Ovary (tissue), 9 donors: ENCODE data around the gene IGF2BP2. TPM values are rescaled to one million over a fixed set of nuclear protein-coding genes. Genes with fewer than 3 reads are reported as not detected.

ENCODE experiments used
- DNase-seq, 5 donors: peaks; one replicate each; pipeline ENCODE4 v3.0.0-alpha.2; 2019 to 2020
- H3K27ac ChIP-seq, 2 donors: fragments of 200-600 bp; one replicate each; pipeline versions ENCODE4 v1.5.1 to v1.8.0; 2019 to 2022
- H3K27me3 ChIP-seq: fragments of 200-600 bp; one replicate; pipeline ENCODE4 v1.8.0; 2022
- H3K36me3 ChIP-seq: fragments of 200-600 bp; sonication (generic); one replicate; pipeline ENCODE4 v1.5.1; 2019
- H3K4me1 ChIP-seq: one replicate; pipeline ENCODE4 v1.8.1; 2013; ENCODE audit warnings: mild to moderate bottlenecking, moderate library complexity; ENCODE audit not compliant: insufficient read depth
- H3K4me3 ChIP-seq: fragments of 200-600 bp; sonication (generic); one replicate; pipeline ENCODE4 v1.5.1; 2017
- H3K9me3 ChIP-seq, 2 donors: fragments of 200-600 bp in 1 of 2; sonication (generic) in 1 of 2; one replicate each; pipeline versions ENCODE4 v1.5.1 to v1.8.1; 2013 to 2019; ENCODE audit warnings: mild to moderate bottlenecking in 1 of 2, moderate library complexity in 1 of 2
- CTCF ChIP-seq, 3 donors: fragments of 450-650 bp in 2 of 3; fragments of 200-600 bp in 1 of 3; IDR thresholded peaks; one replicate each; pipeline versions ENCODE4 v1.5.1 to v1.8.0; 2016 to 2022; ENCODE audit warnings: antibody characterized with exemption in 3 of 3, mild to moderate bottlenecking in 1 of 3
- EP300 ChIP-seq: sonication (generic); formaldehyde crosslinking; IDR thresholded peaks from one replicate; pipeline ENCODE4 v1.6.1; 2017; ENCODE audit warnings: antibody characterized with exemption
- POLR2A ChIP-seq: fragments of 450-650 bp; IDR thresholded peaks from one replicate; pipeline ENCODE4 v1.6.1; 2017; ENCODE audit warnings: antibody characterized with exemption, mild to moderate bottlenecking, moderate library complexity
- WGBS, 3 donors: extraction: QIAGEN DNeasy Blood & Tissue Kit in 1 of 3; methylation state at CpG; one replicate each; pipeline versions ENCODE4 v1.1.5 to v1.1.7; 2013 to 2017; 5-methylcytosine and 5-hydroxymethylcytosine counted together
- intact Hi-C, 4 donors: fragments of 100-400 bp; cut with DNase I; formaldehyde crosslinking; loops; one replicate each; pipeline versions ENCODE4 v1.11.0 to v1.15.1; 2022 to 2023
- polyA plus RNA-seq, 2 donors: library from polyadenylated mRNA; stranded (reverse); fragments of 200-250 nt in 1 of 2; fragments of 350-450 nt in 1 of 2; fragmentation: Illumina TruSeq in 1 of 2; extraction: RNeasy Lipid Tissue Mini Kit (QIAGEN cat#74804) in 1 of 2; gene quantifications; one replicate each; pipeline ENCODE4 v1.2.3, GENCODE V29; 2013 to 2014
- total RNA-seq, 7 donors: library from RNA; depleted of rRNA in 2 of 7; stranded (reverse); fragments of >200 nt in 2 of 7; fragmentation: NEBNext Ultra II Directional in 3 of 7; extraction: Animal tissue kit (Norgen Biotek cat#: 25700) in 3 of 7; gene quantifications; one replicate each; pipeline versions ENCODE4 v1.1.0 to v1.2.4, GENCODE V29; 2016 to 2023
- donor health status: DM: no; HTN: no; CAD: no; lungs with moderate emphysema.
- donor health status: DM: no; HTN: no; CAD: no.
- donor health status: Bipolar disorder and iron deficiency.
- donor health status: DM: yes; HTN: yes; CAD: no.
- donor health status: DM: no; HTN: no; CAD: no.
- donor health status: DM: yes; HTN: yes; CAD: no.

The IGF2BP2 gene
- total and polyA plus RNA-seq, 9 donors = 4.6 to 31.1 (median 13.7) TPM

GRCh38 chr3:185756477-185756876 lies 68.4 kb downstream of the IGF2BP2 start:
- no peaks in the 10 kb centered on the region for H3K4me1 ChIP-seq
- peaks cover 0 to 7% of the 10 kb centered on the region in 2 donors for H3K9me3 ChIP-seq
- no peak for DNase-seq
- H3K4me3 ChIP-seq = no peak overlapping the region
- H3K27ac ChIP-seq = no peak overlapping the region
- WGBS, 3 donors = 90 to 97% (median 93%) methylated on average over 4 of the region's 4 CpGs
- H3K36me3 ChIP-seq = no peaks in the 10 kb centered on the region
- intact Hi-C loops = no loop called here
- TF ChIP-seq CTCF (IDR thresholded peaks at IDR 0.05) (no peak), EP300 (no peak), POLR2A (no peak)
- no peaks in the 10 kb centered on the region for H3K27me3 ChIP-seq

GRCh38 chr3:185754920-185755319 lies 69.9 kb downstream of the IGF2BP2 start:
- no peak for DNase-seq
- no peaks in the 10 kb centered on the region for H3K4me1 ChIP-seq
- WGBS, 3 donors = 70 to 92% (median 74%) methylated on average over 3 of the region's 3 CpGs
- no peak overlapping the region for H3K27ac ChIP-seq
- no peaks in the 10 kb centered on the region for H3K36me3 ChIP-seq
- H3K4me3 ChIP-seq = no peak overlapping the region
- H3K27me3 ChIP-seq = no peaks in the 10 kb centered on the region
- TF ChIP-seq POLR2A (no peak), CTCF (IDR thresholded peaks at IDR 0.05) (no peak), EP300 (no peak)
- intact Hi-C loops = no loop called here
- H3K9me3 ChIP-seq = peaks cover 0 to 7% of the 10 kb centered on the region in 2 donors

DNA sequence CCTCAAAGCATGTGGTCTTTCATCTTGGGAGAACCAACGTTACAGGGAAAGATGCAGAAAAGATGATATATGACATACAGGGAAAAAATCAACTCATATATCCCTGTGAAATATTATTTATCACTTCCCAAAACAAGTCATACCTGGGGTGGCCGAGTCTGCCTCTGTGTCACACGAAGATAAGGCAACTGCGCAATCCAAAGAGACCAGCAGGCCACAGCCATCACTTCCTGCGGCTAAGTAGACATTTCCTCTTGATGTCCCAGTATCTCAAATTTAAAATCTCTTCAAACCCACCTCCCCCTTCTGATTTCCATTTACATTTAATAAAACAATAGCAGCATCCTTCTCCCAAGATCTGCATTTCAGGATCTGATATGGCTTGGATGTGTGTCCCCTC lies 71.5 kb downstream of the IGF2BP2 start:
- Histone ChIP-seq H3K27me3 (no peaks in the 10 kb centered on the region), H3K36me3 (no peaks in the 10 kb centered on the region), H3K27ac (no peak overlapping the region), H3K4me1 (no peaks in the 10 kb centered on the region), H3K4me3 (no peak overlapping the region), H3K9me3 (peaks cover 0 to 7% of the 10 kb centered on the region in 2 donors)
- DNase-seq = no peak
- WGBS, 3 donors = 85 to 92% (median 88%) methylated on average over 5 of the region's 5 CpGs
- TF ChIP-seq CTCF (IDR thresholded peaks at IDR 0.05) = no peak
- intact Hi-C loops = no loop called here

- no peaks in the 10 kb centered on the region for H3K27me3 ChIP-seq
- WGBS, 3 donors = 81 to 84% (median 81%) methylated on average over 5 of the region's 5 CpGs
- peaks cover 0 to 3% of the 10 kb centered on the region in 2 donors for H3K9me3 ChIP-seq
- H3K36me3 ChIP-seq = no peaks in the 10 kb centered on the region
- no peaks in the 10 kb centered on the region for H3K4me1 ChIP-seq
- no peak overlapping the region for H3K4me3 ChIP-seq
- DNase-seq = no peak
- no peak overlapping the region for H3K27ac ChIP-seq
- TF ChIP-seq POLR2A (no peak), CTCF (IDR thresholded peaks at IDR 0.05) (no peak), EP300 (no peak)
- intact Hi-C loops = no loop called here
Measured at GRCh38 chr3:185750702-185751101, 74.1 kb downstream of the IGF2BP2 start.

- 92 to 95% (median 93%) methylated on average over 1 of the region's 1 CpG for WGBS, 3 donors
- Histone ChIP-seq H3K9me3 (peaks cover 0 to 1% of the 10 kb centered on the region in 2 donors), H3K4me3 (no peak overlapping the region), H3K4me1 (no peaks in the 10 kb centered on the region), H3K36me3 (no peaks in the 10 kb centered on the region), H3K27ac (no peak overlapping the region), H3K27me3 (no peaks in the 10 kb centered on the region)
- DNase-seq = no peak
- intact Hi-C loops = no loop called here
- TF ChIP-seq EP300 (no peak), POLR2A (no peak), CTCF (IDR thresholded peaks at IDR 0.05) (no peak)
Measured at GRCh38 chr3:185750015-185750414, 74.8 kb downstream of the IGF2BP2 start.
